Measurements from ENCODE around the gene NOS1AP. TPM values are rescaled to one million over a fixed set of nuclear protein-coding genes. Genes with fewer than 3 reads are reported as not detected.

NOS1AP gene
- total RNA-seq, 1 experiment from 2014 or later: 14.7 TPM

GRCh38 chr1:162077648-162078299 is 8.3 kb downstream of the NOS1AP start (continued):
- TF ChIP-seq, protein P1, sequence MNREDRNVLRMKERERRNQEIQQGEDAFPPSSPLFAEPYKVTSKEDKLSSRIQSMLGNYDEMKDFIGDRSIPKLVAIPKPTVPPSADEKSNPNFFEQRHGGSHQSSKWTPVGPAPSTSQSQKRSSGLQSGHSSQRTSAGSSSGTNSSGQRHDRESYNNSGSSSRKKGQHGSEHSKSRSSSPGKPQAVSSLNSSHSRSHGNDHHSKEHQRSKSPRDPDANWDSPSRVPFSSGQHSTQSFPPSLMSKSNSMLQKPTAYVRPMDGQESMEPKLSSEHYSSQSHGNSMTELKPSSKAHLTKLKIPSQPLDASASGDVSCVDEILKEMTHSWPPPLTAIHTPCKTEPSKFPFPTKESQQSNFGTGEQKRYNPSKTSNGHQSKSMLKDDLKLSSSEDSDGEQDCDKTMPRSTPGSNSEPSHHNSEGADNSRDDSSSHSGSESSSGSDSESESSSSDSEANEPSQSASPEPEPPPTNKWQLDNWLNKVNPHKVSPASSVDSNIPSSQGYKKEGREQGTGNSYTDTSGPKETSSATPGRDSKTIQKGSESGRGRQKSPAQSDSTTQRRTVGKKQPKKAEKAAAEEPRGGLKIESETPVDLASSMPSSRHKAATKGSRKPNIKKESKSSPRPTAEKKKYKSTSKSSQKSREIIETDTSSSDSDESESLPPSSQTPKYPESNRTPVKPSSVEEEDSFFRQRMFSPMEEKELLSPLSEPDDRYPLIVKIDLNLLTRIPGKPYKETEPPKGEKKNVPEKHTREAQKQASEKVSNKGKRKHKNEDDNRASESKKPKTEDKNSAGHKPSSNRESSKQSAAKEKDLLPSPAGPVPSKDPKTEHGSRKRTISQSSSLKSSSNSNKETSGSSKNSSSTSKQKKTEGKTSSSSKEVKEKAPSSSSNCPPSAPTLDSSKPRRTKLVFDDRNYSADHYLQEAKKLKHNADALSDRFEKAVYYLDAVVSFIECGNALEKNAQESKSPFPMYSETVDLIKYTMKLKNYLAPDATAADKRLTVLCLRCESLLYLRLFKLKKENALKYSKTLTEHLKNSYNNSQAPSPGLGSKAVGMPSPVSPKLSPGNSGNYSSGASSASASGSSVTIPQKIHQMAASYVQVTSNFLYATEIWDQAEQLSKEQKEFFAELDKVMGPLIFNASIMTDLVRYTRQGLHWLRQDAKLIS (CRISPR knock-in tag; IDR thresholded peaks at IDR 0.05; ENCODE audit: borderline replicate concordance): no peak

DNA sequence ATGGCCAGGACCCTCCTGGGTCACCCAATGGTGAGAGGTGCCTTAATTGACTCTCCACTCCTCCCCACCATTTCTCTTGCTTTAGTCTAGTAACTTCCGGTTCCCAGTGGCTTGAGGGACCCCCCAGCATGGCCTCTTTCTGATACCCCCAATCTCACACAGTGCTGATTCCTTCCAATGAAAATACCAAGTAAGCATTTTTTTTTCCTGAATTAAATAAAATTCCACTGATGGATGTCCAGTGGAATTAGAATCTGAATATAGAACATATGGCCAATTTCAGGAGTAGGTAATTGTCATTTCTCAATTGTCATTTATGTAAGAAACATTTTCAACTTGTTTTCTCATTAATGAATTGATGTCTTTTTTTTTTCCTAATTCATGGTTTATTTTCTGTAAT is 9.5 kb downstream of the NOS1AP start:
- ATAC-seq (no peak), DNase-seq (ENCODE audit: low spot score) (no peak)
- no peak for TF ChIP-seq CBFB (CRISPR knock-in tag; IDR thresholded peaks at IDR 0.05; ENCODE audit: low read depth)
- no peak for TF ChIP-seq USF2 (CRISPR knock-in tag; IDR thresholded peaks at IDR 0.05)
- TF ChIP-seq ZNF121 (CRISPR knock-in tag; IDR thresholded peaks at IDR 0.05): no peak
- no peak for TF ChIP-seq MXD4 (CRISPR knock-in tag; IDR thresholded peaks at IDR 0.05; ENCODE audit: borderline replicate concordance)
- TF ChIP-seq, protein P2, sequence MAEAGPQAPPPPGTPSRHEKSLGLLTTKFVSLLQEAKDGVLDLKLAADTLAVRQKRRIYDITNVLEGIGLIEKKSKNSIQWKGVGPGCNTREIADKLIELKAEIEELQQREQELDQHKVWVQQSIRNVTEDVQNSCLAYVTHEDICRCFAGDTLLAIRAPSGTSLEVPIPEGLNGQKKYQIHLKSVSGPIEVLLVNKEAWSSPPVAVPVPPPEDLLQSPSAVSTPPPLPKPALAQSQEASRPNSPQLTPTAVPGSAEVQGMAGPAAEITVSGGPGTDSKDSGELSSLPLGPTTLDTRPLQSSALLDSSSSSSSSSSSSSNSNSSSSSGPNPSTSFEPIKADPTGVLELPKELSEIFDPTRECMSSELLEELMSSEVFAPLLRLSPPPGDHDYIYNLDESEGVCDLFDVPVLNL (CRISPR knock-in tag; IDR thresholded peaks at IDR 0.05; ENCODE audit: borderline replicate concordance, low read depth): no peak
- Mint-ChIP-seq H3K4me1 (peaks cover 51% of the 10 kb centered on the region), H3K36me3 (peaks cover 36% of the 10 kb centered on the region), H3K4me3 (no peak overlapping the region), H3K9me3 (peaks cover 21% of the 10 kb centered on the region), H3K27ac (no peak overlapping the region), H3K27me3 (ENCODE audit: low read depth) (no peaks in the 10 kb centered on the region; the same call in 1 of the 2 replicates)
- ChIA-PET CTCF (no interaction called here), POLR2A (no interaction called here)

DNA sequence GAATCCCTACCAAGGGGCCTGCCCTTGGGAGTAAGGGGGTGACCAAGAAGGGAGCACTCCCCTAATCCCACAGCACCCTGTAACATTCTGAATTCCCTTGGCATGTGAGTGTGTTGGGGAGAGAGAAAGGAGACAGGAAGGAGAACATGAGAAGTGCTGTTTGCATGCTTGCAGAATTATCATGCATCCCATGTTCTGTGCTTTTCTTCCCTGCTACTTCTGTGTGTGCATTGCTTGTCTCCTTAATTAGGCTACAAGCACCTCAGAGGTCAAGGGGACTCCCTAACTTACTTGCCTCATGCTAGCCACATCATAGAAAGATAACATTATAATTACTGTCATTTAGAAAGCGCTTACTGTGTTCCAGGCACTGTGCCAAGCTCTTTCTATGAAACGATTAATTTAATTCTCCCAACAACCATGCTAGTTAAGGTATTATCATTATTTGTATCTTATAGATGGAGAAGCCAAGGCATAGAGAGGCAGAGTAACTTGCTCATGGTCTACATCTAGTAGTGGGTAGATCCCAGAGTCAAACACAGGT is 11.1 kb downstream of the NOS1AP start:
- POLR2A ChIA-PET: interaction anchor here (1.0 kb wide), 1 partner anchor 10 kb away, joined by 4 read pairs; no protein-coding TSS in a partner anchor
- TF ChIP-seq CREB1 (CRISPR knock-in tag; IDR thresholded peaks at IDR 0.05) (no peak), CBFB (CRISPR knock-in tag; IDR thresholded peaks at IDR 0.05; ENCODE audit: low read depth) (no peak), CREM (CRISPR knock-in tag; IDR thresholded peaks at IDR 0.05) (no peak), ZNF416 (CRISPR knock-in tag; IDR thresholded peaks at IDR 0.05) (no peak)
- H3K36me3 Mint-ChIP-seq: peaks cover 23% of the 10 kb centered on the region
- H3K27ac Mint-ChIP-seq: no peak overlapping the region
- no peak overlapping the region for H3K4me3 Mint-ChIP-seq
- H3K9me3 Mint-ChIP-seq: peaks cover 8% of the 10 kb centered on the region
- H3K27me3 Mint-ChIP-seq (ENCODE audit: low read depth): no peaks in the 10 kb centered on the region; the same call in 1 of the 2 replicates
- CTCF ChIA-PET: interaction anchor here (0.9 to 1.6 kb wide), 2 partner anchors 11 to 24 kb away, joined by 3 read pairs; no protein-coding TSS in a partner anchor
- ATAC-seq: no peak
- H3K4me1 Mint-ChIP-seq: peaks cover 39% of the 10 kb centered on the region
- no peak for DNase-seq (ENCODE audit: low spot score)

- H3K9me3 Mint-ChIP-seq: peaks cover 8% of the 10 kb centered on the region
Measured at GRCh38 chr1:162081316-162081715, 11.8 kb downstream of the NOS1AP start.

More at GRCh38 chr1:162081316-162081715, 11.8 kb downstream of the NOS1AP start:
- TF ChIP-seq, protein P3, sequence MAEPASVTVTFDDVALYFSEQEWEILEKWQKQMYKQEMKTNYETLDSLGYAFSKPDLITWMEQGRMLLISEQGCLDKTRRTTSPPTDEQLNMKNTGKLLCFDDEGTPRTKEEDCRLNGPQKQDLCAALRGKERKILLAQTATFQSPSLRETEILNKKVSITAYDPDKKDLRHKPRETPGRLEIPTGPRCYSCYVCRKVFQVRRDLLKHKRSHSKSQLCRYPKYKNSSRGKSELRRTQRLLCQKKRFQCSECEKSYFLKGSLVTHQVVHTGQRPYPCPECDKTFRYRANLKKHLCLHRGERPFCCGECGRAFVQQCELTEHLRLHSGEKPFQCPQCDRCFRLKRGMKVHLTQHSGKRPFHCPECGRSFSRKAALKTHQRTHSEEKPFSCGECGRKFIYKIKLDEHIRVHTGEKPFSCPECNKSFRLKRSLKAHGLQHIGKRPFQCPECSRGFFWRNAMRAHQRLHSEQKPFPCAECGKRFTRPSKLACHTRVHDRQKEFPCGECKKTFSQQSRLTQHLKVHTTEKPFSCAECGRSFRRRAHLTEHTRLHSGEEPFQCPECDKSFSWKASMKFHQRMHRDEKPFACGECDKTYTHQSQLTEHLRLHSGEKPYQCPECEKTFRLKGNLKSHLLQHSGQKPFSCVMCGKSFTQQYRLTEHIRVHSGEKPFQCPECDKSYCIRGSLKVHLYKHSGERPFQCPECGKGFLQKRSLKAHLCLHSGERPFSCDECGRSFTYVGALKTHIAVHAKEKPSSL (CRISPR knock-in tag; conservative IDR thresholded peaks at IDR 0.05): no peak
- TF ChIP-seq NR2C2 (CRISPR knock-in tag; IDR thresholded peaks at IDR 0.05) (no peak), HMGXB4 (CRISPR knock-in tag; IDR thresholded peaks at IDR 0.05) (no peak), ZNF138 (CRISPR knock-in tag; conservative IDR thresholded peaks at IDR 0.05) (no peak), ELF4 (CRISPR knock-in tag; IDR thresholded peaks at IDR 0.05; ENCODE audit: low read depth) (no peak), JAZF1 (CRISPR knock-in tag; IDR thresholded peaks at IDR 0.05) (no peak)
- TF ChIP-seq, protein P4, sequence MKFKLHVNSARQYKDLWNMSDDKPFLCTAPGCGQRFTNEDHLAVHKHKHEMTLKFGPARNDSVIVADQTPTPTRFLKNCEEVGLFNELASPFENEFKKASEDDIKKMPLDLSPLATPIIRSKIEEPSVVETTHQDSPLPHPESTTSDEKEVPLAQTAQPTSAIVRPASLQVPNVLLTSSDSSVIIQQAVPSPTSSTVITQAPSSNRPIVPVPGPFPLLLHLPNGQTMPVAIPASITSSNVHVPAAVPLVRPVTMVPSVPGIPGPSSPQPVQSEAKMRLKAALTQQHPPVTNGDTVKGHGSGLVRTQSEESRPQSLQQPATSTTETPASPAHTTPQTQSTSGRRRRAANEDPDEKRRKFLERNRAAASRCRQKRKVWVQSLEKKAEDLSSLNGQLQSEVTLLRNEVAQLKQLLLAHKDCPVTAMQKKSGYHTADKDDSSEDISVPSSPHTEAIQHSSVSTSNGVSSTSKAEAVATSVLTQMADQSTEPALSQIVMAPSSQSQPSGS (CRISPR knock-in tag; IDR thresholded peaks at IDR 0.05; ENCODE audit: borderline replicate concordance, low read depth): no peak
- no peak overlapping the region for H3K27ac Mint-ChIP-seq
- peaks cover 16% of the 10 kb centered on the region for H3K36me3 Mint-ChIP-seq
- peaks cover 39% of the 10 kb centered on the region for H3K4me1 Mint-ChIP-seq
- ChIA-PET CTCF (interaction anchor here (0.9 to 1.6 kb wide), 2 partner anchors 11 to 25 kb away, joined by 3 read pairs; no protein-coding TSS in a partner anchor), POLR2A (interaction anchor here (1.0 kb wide), 1 partner anchor 11 kb away, joined by 4 read pairs; no protein-coding TSS in a partner anchor)
- no peaks in the 10 kb centered on the region; the same call in 1 of the 2 replicates for H3K27me3 Mint-ChIP-seq (ENCODE audit: low read depth)
- ATAC-seq: no peak
- DNase-seq (ENCODE audit: low spot score): no peak
- H3K4me3 Mint-ChIP-seq: no peak overlapping the region

Data from WTC11 (cell line).